Measurements from ENCODE around the gene ANGPTL7.
"Not testable (repeated sequence)": the region's sequence is repeated elsewhere in the genome, so short reads cannot be mapped to it uniquely, and the experiment has no call there.

DNA sequence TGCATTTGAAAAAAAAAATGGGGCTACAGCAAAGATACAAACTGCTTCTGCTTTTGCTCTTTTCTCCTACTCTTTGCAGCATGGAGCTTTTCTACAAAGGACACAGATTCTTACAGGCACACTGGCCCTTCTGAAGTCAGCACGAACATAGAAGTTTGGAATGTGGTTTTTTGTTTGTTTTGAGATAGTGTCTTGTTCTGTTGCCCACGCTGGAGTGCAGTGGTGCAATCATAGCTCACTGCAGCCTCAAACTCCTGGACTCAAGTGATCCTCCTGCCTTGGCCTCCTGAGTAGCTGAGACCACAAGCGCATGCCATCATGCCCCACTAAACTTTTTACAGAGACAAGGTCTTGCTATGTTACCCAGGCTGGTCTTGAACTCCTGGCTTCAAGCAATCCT is 9.4 kb upstream of the ANGPTL7 start:
- TF ChIP-seq, protein P1, sequence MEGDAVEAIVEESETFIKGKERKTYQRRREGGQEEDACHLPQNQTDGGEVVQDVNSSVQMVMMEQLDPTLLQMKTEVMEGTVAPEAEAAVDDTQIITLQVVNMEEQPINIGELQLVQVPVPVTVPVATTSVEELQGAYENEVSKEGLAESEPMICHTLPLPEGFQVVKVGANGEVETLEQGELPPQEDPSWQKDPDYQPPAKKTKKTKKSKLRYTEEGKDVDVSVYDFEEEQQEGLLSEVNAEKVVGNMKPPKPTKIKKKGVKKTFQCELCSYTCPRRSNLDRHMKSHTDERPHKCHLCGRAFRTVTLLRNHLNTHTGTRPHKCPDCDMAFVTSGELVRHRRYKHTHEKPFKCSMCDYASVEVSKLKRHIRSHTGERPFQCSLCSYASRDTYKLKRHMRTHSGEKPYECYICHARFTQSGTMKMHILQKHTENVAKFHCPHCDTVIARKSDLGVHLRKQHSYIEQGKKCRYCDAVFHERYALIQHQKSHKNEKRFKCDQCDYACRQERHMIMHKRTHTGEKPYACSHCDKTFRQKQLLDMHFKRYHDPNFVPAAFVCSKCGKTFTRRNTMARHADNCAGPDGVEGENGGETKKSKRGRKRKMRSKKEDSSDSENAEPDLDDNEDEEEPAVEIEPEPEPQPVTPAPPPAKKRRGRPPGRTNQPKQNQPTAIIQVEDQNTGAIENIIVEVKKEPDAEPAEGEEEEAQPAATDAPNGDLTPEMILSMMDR (IDR thresholded peaks at IDR 0.05), result not testable (repeated sequence)
- TF ChIP-seq POLR2A, POLR2AphosphoS5 (IDR thresholded peaks at IDR 0.05): not testable (repeated sequence)

Data from sigmoid colon (tissue), 4 donors.